ENCODE results near the gene KCNMA1.

DNA sequence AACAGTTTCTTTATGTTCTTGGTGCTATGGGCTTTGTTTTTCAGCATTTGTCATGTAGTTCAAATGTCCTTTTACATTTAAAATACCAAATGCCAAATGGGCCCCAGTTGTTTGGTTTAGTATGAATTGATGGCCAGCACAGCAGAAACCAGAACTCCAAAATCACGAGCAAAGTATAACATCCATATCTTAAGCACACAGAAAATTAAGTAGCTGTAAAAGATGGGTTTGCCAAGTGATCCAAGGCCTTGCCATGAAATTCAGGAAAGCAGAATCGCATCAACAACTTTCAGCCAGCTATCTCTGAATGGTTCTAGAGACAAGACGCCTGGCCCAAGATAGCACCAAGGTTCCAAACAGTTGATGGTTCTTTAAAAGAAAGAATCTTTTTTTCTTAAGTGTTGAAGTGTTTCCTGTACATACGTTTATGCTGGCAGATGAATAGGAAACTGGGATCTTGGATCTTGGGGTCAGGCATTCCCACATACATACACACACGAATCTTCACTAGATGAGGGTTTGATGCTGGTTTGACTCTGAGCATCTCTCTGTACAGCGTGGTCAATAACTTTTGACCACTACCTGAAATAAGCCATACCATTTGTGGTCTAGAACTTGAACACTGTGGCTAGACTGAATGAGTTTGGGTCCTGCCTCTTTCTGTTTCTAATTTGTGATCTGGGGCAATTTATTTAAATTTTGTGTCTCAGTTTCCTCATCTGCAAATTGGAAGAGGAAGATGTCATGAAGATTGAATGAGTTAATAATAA lies 711.8 kb downstream of the KCNMA1 start:
- TF ChIP-seq ZNF274 (IDR thresholded peaks at IDR 0.05; ENCODE audit: low read depth, low read length) (no peak), YY1 (IDR thresholded peaks at IDR 0.05; ENCODE audit: insufficient read depth, insufficient read length) (no peak)

All from NT2/D1 (cell line).